Nephron progenitor cell (in vitro differentiated cells): ENCODE data around the gene CPXM2.

Experiments
- DNase-seq: peaks from one replicate; pipeline ENCODE4 v3.0.0; 2021
- H3K27ac Mint-ChIP-seq: 2 replicates; pipeline ENCODE4 v1.8.0; 2021; ENCODE audit warnings: mild to moderate bottlenecking, moderate library complexity, mixed read lengths
- H3K27me3 Mint-ChIP-seq: 2 replicates; pipeline ENCODE4 v1.8.0; 2021; ENCODE audit warnings: mild to moderate bottlenecking, low read depth, mixed read lengths; ENCODE audit not compliant: poor library complexity
- H3K36me3 Mint-ChIP-seq: 2 replicates; pipeline ENCODE4 v1.8.0; 2021; ENCODE audit warnings: low read depth, mixed read lengths
- H3K4me1 Mint-ChIP-seq: 2 replicates; pipeline ENCODE4 v1.8.0; 2021; ENCODE audit warnings: mixed read lengths
- H3K4me3 Mint-ChIP-seq: 2 replicates; pipeline ENCODE4 v1.8.0; 2021; ENCODE audit warnings: mild to moderate bottlenecking, moderate library complexity, mixed read lengths
- H3K9me3 Mint-ChIP-seq: 2 replicates; pipeline ENCODE4 v1.8.0; 2021; ENCODE audit warnings: mild to moderate bottlenecking, moderate library complexity, mixed read lengths
- TF ChIP-seq, protein P1 (sequence below): fragments of 200-600 bp; sonication (generic); IDR thresholded peaks from 2 replicates; pipeline ENCODE4 v1.5.0; 2021; ENCODE audit warnings: antibody characterized with exemption

Gene CPXM2

GRCh38 chr10:123833170-123833850 is 58.3 kb downstream of the CPXM2 start:
- no peaks in the 10 kb centered on the region for H3K36me3 Mint-ChIP-seq
- no peak for DNase-seq
- H3K9me3 Mint-ChIP-seq, result peaks cover 10% of the 10 kb centered on the region
- H3K27me3 Mint-ChIP-seq, result peaks cover 20% of the 10 kb centered on the region
- TF ChIP-seq, protein P1, sequence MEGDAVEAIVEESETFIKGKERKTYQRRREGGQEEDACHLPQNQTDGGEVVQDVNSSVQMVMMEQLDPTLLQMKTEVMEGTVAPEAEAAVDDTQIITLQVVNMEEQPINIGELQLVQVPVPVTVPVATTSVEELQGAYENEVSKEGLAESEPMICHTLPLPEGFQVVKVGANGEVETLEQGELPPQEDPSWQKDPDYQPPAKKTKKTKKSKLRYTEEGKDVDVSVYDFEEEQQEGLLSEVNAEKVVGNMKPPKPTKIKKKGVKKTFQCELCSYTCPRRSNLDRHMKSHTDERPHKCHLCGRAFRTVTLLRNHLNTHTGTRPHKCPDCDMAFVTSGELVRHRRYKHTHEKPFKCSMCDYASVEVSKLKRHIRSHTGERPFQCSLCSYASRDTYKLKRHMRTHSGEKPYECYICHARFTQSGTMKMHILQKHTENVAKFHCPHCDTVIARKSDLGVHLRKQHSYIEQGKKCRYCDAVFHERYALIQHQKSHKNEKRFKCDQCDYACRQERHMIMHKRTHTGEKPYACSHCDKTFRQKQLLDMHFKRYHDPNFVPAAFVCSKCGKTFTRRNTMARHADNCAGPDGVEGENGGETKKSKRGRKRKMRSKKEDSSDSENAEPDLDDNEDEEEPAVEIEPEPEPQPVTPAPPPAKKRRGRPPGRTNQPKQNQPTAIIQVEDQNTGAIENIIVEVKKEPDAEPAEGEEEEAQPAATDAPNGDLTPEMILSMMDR, result no peak
- H3K4me3 Mint-ChIP-seq, result no peak overlapping the region
- H3K27ac Mint-ChIP-seq, result peak overlapping the region; percentile 83
- H3K4me1 Mint-ChIP-seq, result peaks cover 11% of the 10 kb centered on the region

DNA sequence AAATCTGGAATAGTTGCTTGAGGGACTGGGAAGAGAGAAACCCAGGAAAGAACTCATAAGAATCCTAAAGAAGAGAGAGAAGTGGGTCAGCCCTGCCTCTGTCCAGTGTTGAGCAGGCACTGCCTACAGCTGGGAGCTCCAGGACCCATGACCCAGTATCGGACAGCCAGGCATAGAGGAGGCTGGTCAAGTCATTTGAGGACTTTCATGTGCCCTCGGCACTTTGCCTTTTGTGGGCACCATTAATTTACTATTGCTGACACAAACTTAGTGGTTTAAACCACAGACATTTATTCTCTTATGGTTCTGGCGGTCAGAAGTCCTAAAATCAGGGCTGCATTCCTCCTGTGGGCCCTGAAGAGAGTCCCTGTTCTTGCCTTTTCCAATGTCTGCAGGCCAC is 60.3 kb downstream of the CPXM2 start:
- H3K27me3 Mint-ChIP-seq, result peaks cover 10% of the 10 kb centered on the region
- TF ChIP-seq, protein P1, result no peak
- H3K27ac Mint-ChIP-seq, result no peak overlapping the region
- H3K4me1 Mint-ChIP-seq, result peaks cover 11% of the 10 kb centered on the region
- H3K9me3 Mint-ChIP-seq, result peaks cover 10% of the 10 kb centered on the region
- H3K36me3 Mint-ChIP-seq, result no peaks in the 10 kb centered on the region
- H3K4me3 Mint-ChIP-seq, result no peak overlapping the region
- DNase-seq, result no peak

DNA sequence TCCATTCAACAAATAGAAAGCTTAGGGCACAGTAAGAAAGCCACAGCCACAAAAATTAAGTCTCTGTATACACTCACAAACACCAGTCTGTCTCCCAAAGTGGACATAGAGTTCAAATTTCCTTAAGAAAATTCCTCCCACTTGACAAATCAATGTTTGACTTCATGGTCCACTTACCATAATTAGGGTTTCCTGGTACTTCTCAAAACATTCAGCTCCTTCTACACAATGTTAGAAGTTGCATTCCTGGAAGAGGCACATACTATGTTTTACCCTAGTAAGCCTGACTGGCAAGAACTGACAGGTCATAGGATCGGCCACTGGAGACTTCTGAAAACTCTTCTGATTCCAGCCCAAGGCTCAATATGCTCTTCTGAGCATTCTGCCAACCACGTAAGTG is 70.5 kb downstream of the CPXM2 start:
- H3K27ac Mint-ChIP-seq, result no peak overlapping the region
- DNase-seq, result no peak
- H3K9me3 Mint-ChIP-seq, result peaks cover 7% of the 10 kb centered on the region
- no peaks in the 10 kb centered on the region for H3K27me3 Mint-ChIP-seq
- H3K4me1 Mint-ChIP-seq, result no peaks in the 10 kb centered on the region
- TF ChIP-seq, protein P1, result no peak
- no peak overlapping the region for H3K4me3 Mint-ChIP-seq
- H3K36me3 Mint-ChIP-seq, result no peaks in the 10 kb centered on the region

- no peaks in the 10 kb centered on the region for H3K4me1 Mint-ChIP-seq
- no peaks in the 10 kb centered on the region for H3K9me3 Mint-ChIP-seq
- TF ChIP-seq, protein P1, result no peak
- H3K4me3 Mint-ChIP-seq, result no peak overlapping the region
- H3K27me3 Mint-ChIP-seq, result peaks cover 2% of the 10 kb centered on the region
- no peaks in the 10 kb centered on the region for H3K36me3 Mint-ChIP-seq
- H3K27ac Mint-ChIP-seq, result no peak overlapping the region
- no peak for DNase-seq
Measured at GRCh38 chr10:123809632-123810031, 82.0 kb downstream of the CPXM2 start.

- no peaks in the 10 kb centered on the region for H3K36me3 Mint-ChIP-seq
- H3K4me3 Mint-ChIP-seq, result no peak overlapping the region
- no peak overlapping the region for H3K27ac Mint-ChIP-seq
- H3K9me3 Mint-ChIP-seq, result no peaks in the 10 kb centered on the region
- no peak for DNase-seq
- TF ChIP-seq, protein P1, result no peak
- peaks cover 3% of the 10 kb centered on the region for H3K27me3 Mint-ChIP-seq
- no peaks in the 10 kb centered on the region for H3K4me1 Mint-ChIP-seq
Measured at GRCh38 chr10:123808906-123809305, 82.7 kb downstream of the CPXM2 start.

- no peaks in the 10 kb centered on the region for H3K9me3 Mint-ChIP-seq
- TF ChIP-seq, protein P1, result no peak
- DNase-seq, result no peak
- H3K27me3 Mint-ChIP-seq, result peaks cover 3% of the 10 kb centered on the region
- no peaks in the 10 kb centered on the region for H3K36me3 Mint-ChIP-seq
- no peak overlapping the region for H3K4me3 Mint-ChIP-seq
- no peaks in the 10 kb centered on the region for H3K4me1 Mint-ChIP-seq
- H3K27ac Mint-ChIP-seq, result no peak overlapping the region
Measured at GRCh38 chr10:123808286-123808685, 83.3 kb downstream of the CPXM2 start.
